GM19035 (cell line): ENCODE measurements around the gene FGGY.
"Not testable (repeated sequence)": the region's sequence is repeated elsewhere in the genome, so short reads cannot be mapped to it uniquely, and the experiment has no call there.

ENCODE experiments used
- ATAC-seq: cut with Tn5 transposase; IDR thresholded peaks from one replicate; pipeline ENCODE4 v1.9.1; 2021; ENCODE audit not compliant: unreplicated experiment

FGGY gene

DNA sequence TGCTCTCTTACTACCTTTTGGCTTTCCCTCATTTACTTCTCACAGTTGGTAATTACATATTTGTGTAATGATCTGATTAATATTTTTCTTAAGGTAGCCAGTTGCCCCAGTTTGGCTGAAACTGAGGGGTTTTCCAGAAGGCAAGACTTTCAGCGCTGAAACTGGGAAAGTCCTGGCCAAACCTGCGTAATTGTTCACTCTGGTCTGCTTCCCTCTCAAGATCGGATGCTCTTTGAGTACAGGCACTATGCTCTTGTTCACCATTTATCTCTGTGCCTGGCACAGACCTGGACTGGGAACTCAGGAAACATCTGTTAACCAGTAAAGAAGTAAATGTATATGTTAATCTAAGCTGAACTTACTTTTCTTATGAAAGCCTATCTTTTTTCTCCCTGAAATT is 308.3 kb downstream of the FGGY start:
- no peak for ATAC-seq

DNA sequence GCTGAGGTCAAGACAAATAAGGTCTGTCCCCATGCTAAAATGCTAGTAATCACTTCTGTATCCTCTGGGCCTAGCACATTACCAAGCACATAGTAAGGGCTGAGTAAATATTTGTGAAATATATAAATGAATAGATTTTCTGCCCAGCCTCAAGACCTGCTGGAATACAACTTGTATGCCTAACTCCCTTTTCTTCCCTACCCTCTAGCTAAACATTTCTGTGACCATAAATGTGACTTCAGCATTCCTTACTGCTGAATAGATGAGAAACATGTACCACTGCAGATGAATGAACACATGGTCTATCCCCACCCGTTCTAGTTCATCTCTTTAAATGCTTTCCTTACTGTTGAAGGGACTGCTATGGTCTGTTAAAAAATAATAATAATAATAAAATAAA is 308.9 kb downstream of the FGGY start:
- no peak for ATAC-seq

DNA sequence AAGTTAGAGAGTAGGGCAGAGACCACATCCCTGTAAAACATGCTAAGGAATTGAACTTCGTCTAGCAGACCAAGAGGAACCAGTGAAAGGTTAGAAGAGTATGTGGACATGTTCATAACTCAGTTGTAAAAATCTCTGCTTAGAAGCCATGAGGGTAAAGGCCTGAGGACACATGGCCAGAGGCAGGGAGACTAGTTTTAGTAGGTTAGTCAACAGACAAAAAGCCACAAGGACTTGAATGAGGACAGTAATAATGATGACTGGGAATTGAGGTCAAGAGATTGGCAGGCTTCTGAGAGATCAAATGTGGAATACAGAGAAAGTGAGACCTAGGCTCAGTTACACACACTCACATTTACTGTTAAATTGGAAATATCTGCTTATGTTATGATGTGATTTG is 312.4 kb downstream of the FGGY start:
- ATAC-seq: no peak

DNA sequence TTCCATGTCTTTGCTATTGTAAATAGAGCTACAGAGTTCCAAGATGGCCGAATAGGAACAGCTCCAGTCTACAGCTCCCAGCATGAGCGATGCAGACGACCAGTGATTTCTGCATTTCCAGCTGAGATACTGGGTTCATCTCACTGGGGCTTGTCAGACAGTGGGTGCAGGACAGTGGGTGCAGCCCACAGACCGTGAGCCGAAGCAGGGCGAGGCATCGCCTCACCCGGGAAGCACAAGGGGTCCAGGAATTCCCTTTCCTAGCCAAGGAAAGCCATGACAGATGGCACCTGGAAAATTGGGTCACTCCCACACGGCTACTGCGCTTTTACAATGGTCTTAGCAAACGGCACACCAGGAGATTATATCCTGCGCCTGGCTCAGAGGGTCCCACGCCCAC is 313.6 kb downstream of the FGGY start:
- ATAC-seq: not testable (repeated sequence)

DNA sequence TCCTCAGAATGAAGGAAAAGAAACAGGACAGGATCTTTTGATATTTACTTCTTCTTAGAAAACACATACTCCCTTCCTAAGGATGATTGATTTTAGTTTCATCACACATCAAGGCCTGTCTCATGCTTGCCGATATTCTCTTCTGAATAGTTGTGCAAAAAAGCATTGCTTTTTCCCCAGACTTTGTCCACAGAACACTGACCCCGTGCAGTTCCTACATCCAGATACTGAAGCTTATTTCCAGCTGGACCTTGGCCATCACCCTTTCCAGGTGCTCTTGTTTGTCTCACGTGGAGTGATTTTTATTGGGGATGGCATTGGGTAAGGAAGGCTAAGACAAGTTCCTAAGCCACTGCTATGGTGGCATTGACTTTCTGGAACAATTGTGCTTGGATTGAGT is 320.5 kb downstream of the FGGY start:
- no peak for ATAC-seq

DNA sequence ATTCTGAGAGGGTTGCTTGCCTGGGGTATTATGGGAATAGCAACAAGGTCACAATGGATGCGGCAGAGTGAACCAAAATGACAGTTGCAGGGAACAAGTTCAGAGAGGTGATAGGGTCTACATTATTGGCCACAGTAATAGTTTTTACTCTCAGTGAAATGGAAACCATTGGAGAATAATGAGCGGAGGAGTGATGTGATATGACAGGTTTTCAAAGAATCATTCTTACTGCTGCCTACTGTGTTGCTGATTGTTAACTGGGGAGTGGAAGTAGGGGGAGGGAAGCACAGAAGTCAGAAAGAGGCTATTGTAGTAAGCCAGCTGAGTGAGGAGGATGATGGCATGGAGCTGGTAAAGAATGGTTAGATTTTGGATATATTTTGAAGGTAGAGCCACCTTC is 322.7 kb downstream of the FGGY start:
- no peak for ATAC-seq

DNA sequence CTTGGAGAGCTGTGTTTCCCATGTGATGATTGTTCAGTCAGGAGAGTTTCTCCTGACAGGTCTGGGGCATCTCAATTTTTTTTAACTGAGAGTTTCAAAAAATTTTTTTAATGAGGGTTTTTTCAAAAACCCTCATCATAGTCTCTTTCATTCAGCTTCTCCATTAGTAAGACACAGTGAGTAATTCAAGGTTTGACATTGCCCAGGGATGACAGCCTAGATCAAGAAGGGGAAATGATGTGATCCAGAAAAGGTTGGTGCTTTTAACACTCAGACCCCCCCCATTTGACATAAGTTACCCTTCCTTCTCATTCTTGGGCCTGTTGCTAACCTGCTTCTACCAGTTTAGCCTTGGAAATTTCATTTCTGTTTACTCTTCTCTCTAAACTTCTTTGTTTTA is 328.5 kb downstream of the FGGY start:
- no peak for ATAC-seq

DNA sequence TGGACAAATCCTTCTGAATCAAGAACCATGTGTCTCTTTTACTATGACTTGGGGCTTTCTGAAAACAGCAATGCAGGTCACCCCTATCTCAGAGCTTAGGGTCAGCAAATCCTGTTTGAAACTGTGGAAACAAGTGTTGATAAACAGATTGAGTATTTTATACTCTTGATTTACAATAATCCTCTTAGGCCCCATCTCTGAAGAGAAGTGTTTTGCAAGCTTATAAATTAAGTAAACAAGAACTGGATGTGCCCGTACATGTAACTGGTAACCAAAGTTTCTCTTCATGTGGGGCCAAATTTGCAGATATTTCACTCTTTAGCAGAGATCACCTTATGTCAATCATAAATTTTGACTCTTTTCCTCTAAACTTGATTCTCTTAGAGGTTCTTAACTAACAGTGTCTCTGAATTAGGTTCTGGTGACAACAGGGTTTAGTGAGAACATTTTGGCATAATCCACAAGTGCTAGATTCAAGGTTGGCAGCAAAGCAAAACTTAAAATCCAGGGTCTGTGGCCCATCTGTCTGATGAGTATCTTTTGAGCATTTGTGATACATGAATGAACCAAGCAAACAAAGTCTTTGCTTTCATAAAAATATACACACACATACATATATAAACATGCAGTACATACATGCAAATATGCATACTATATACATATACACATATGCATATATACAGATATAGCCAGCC is 334.8 kb downstream of the FGGY start:
- ATAC-seq: no peak

DNA sequence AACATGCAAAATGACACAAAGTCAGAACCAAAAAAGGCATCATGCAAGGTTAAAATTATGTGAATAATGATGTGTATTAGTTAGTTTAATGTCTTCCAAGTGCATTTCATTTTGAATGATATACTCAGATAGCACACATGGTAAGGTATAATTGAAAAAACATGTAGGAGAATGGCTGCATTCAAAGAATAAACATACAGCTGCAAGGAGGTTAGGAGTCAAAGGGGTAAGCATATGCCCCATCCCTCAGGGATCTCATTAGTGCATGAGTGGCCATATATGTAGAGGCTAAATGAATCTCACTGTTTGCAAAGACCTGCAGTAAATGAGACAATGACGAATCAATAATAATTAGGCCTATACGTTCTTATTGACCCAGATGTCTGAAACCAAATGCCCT is 338.2 kb downstream of the FGGY start:
- no peak for ATAC-seq

DNA sequence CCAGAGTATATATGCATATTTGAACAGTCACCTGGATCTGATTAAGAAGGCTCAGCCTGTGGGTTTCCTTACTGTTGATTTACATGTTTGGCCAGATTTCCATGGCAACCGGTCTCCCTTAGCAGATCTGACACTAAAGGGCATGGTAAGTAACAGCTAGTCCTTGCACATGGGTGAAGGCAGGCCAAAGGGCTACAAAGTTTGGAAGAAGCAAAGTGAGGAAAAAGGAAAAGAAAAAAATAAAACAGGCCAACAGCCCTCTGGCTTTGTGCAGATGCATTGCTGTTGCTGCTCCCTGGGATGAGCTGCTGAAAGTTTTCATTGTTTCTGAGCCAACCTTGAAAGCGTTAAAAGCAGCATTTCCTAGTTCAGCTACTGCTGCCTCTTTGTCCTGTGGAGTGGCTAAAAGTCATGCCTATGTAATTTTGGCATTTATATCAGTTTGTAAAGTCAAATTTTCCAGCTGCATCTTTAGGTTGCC is 341.4 kb downstream of the FGGY start:
- no peak for ATAC-seq

DNA sequence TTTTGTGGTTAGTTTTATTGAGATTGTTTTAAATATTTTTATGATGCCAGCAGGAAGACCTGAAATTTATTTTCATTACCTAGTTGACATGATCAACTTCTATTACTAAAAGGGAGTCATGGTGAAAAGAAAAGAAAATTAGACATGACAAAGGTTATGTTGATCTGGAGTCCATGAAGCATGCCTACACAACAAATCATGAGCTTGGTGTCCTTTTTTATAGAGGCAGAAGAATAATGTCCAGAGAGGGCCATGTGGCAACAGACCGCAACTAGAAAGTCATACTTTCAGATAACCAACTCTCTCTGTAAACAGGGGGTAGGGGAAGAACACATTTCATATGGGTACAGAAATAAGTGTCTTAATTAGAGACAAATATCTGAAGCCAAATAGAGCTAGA is 342.4 kb downstream of the FGGY start:
- no peak for ATAC-seq

DNA sequence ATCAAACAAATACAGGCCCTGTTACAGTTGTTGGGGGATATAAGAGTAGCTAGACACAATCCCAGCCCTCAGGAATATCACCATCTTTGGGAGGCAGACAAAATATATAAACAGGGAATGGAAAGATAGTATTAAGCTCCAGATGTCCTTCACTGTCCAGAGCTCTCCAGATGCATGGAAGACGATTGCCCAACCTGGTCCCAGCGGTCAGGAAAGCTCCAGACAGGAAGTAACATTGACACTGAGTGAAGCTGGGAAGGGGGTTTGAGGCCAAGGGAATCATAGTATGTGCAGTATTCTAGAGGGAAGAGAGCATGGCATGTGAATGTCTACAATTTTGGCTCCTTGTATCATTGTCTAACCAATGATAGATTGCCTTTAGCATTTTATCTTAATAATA is 344.0 kb downstream of the FGGY start:
- no peak for ATAC-seq

DNA sequence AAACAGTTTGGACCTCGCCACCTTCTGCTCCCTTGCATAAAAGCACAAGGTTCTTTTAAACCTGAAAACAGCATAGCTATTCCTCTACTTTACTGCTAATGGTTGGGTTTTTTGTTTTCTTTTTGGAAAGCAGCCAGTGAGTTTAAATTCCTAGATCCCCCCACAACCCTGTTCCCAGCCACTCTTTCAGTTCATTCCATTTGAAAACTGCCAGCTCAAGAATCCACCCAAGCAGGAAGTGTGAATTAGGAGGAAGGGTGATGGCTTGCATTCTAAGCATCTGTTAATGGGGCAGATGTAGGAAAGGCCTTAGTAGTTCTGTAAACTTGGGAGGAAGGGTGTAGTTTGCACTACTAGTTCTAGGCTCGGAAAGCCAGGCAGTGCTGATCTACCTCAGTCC is 344.9 kb downstream of the FGGY start:
- ATAC-seq: no peak

DNA sequence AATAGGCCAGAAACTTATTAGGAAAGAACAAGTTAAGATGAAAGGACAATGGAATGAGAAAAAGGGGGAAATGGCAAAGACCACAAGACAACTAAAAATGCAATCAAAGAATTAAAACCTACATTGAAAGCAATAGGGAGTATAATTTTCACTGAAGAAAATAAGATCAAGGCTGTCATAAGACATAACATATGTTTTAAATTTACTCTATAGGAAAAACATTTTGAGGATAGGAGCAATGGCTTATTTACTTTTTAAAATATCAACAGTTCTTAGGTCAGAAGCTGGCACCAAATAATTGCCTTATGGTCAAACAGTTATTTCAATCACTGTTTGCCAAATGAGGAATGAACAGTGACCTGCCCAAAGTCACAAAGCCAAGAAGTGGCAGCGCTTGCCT is 346.6 kb downstream of the FGGY start:
- ATAC-seq: no peak

DNA sequence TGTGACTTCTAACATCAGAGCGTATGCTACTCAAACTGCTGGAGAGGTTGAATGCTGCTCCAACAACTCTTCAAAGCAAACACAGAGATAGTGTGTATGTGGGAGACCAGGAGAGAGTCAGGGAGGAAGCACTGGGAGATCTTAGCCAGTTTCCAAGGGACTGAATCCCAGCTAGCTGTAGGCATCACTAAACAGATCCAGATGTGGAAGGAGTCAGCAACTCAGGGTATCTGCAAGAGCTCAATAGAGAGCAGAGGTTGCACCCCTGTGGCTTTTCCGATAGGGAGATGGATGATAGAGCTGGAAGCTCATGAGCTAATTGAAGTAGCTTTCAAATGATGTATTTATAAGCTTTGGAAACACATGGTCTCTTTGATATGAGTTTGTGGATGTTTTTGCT is 349.0 kb downstream of the FGGY start:
- no peak for ATAC-seq

DNA sequence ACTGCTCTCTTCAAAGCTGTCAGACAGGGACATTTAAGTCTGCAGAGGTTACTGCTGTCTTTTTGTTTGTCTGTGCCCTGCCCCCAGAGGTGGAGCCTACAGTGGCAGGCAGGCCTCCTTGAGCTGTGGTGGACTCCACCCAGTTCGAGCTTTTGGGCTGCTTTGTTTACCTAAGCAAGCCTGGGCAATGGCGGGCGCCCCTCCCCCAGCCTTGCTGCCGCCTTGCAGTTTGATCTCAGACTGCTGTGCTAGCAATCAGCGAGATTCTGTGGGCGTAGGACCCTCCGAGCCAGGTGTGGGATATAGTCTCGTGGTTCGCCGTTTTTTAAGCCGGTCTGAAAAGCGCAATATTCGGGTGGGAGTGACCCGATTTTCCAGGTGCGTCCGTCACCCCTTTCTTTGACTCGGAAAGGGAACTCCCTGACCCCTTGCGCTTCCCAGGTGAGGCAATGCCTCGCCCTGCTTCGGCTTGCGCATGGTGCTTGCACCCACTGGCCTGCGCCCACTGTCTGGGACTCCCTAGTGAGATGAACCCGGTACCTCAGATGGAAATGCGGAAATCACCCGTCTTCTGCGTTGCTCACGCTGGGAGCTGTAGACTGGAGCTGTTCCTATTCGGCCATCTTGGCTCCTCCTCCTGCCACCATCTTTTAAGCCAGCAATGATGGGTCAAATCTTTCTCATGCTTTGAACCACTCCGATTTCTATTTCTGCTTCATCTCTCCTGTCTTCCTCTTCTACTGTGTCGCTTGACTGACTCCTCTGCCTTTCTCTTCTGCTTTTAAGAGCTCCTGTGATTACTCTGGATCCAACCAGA is 356.5 kb downstream of the FGGY start:
- ATAC-seq: not testable (repeated sequence)

DNA sequence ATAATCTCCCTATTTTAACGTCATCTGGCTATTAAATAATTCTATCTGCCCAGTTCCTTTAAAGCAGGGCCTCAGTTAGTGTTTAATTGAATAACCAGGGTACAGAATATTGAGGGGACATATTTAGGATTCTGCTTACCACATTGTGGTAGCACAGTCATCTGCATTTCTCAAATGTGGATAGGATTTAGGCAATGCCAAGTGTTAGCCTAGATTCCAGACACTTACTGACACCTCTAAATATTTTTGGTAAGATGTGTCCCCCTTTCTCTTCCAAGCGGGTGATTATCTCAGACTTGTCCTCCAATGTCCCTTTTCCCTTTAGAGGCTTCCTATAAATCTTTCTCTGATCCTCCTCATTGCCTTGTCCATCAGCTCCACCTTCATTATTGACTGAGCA is 357.1 kb downstream of the FGGY start:
- no peak for ATAC-seq

DNA sequence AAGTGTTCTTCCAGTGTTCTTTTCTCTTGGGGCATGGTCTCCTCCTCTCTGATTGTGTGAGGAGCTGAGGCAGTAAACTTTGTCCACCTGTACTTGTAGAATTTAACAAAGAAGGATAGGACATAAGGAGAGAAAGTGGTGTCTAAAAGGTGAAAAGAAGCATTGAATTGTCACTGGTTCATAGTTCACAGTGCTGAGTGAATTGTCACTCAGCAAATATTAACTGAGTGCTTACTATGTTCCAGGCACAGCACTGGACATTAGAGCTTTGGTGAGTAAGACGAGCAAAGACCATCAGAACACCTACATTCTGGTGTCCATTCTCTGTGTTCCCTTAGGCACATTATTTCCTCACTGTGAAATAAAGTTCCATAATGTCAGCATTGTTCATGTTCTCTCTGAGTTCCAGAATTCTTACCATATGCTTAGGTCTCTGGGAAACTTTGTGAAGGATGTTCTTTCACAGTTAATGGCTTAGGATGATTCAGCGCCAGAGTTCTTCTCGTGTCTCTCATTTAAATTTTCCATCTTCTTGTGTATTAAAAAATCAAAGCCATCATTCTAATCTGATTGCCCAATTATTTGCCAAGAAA is 361.1 kb downstream of the FGGY start:
- ATAC-seq: no peak

DNA sequence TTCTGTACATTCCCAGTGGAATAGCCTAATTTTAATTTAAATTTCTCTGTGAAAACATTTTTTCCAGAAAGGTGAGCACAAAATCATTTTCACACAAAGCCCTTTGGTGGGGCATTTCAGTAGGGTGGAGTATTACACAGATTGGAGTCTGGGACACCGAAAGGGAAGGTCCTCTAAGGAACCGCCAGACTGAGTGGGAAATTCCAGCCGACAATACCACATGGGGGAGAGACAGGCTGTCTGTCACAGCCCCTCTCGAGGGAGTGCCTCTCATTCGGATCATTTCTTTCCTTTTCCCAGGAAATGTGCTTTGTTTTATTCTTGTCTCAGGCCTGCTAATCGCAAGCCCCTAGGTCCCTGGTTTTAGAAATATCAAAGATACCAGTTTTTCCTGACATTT is 367.3 kb downstream of the FGGY start:
- no peak for ATAC-seq

DNA sequence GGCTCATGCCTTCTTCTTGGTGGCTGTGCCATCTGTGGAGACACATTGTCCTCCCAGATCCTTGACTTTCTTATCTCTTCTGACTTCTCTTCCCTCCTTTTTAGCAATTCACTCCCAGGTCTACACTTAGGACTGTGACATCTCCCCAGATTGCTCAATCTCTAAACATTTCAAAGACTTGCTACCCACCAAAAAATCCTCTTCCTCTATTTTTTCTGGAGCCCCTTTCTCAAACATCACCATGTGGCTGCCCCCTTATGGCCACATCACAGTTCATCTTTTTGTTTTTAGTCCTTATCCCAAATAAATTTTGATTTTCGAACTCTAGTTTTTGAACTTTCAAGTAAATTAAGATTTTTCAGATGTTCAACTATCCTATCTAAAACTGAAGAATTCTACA is 369.2 kb downstream of the FGGY start:
- no peak for ATAC-seq

DNA sequence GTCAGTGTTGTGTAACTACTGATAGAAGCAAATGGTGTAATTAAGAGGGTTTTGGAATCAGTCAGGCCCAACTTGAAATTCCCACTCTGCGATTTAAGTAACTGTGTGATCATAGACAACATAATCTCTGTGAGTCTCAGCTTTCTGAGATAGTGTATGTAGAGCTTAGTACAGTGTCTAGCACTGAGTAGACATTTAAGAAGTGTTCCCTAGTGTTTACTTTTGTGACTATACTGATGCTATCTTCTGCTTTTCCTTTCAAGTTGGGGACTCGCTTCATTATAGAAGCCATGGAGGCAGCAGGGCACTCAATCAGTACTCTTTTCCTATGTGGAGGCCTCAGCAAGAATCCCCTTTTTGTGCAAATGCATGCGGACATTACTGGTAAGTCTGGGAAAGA is 370.1 kb downstream of the FGGY start:
- ATAC-seq: no peak

DNA sequence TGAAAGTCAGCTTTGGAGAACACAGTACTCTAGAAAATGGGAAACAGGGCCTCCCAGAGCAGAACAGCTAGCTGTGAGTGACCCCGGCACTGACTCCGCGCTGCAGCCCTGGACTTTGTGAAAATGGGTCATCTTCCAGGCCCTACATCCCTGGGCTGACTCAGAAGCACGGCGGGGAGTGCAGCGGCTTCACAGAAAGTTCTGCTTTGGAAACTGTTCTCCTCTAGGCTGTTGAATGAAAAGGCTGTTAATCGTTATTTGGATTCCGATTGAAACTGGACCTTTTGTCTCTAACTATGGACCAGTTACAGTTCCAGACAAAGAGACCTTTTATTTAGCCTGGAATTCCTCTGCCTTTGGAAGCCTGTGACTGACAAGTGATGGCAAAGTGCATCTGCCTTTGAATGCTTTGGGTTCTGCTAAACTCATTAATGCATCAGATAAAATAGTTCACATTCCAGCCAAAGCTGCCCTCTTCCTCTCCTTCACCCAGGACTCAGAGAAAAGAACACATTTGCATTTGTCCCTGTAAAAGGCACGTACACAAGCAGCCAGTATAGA is 372.9 kb downstream of the FGGY start:
- no peak for ATAC-seq
